Osteocyte (in vitro differentiated cells): ENCODE results near the gene GABPB2. TPM values are rescaled to one million over a fixed set of nuclear protein-coding genes. Genes with fewer than 3 reads are reported as not detected.

Experiments
- DNase-seq: peaks from one replicate; pipeline ENCODE4 v3.0.0; 2021; ENCODE audit warnings: mixed read lengths; ENCODE audit not compliant: unreplicated experiment; ENCODE audit errors: extremely low spot score
- H3K27ac Mint-ChIP-seq: one replicate; pipeline ENCODE4 v1.8.0; 2021; ENCODE audit warnings: mild to moderate bottlenecking, mixed read lengths; ENCODE audit not compliant: unreplicated experiment
- H3K27me3 Mint-ChIP-seq: one replicate; pipeline ENCODE4 v1.8.0; 2021; ENCODE audit warnings: mixed read lengths; ENCODE audit not compliant: unreplicated experiment
- H3K36me3 Mint-ChIP-seq: one replicate; pipeline ENCODE4 v1.8.0; 2021; ENCODE audit warnings: mixed read lengths; ENCODE audit not compliant: unreplicated experiment
- H3K4me1 Mint-ChIP-seq: one replicate; pipeline ENCODE4 v1.8.0; 2021; ENCODE audit warnings: mixed read lengths; ENCODE audit not compliant: unreplicated experiment
- H3K4me3 Mint-ChIP-seq: one replicate; pipeline ENCODE4 v1.8.0; 2021; ENCODE audit warnings: mild to moderate bottlenecking, moderate library complexity, mixed read lengths; ENCODE audit not compliant: unreplicated experiment
- H3K9me3 Mint-ChIP-seq: one replicate; pipeline ENCODE4 v1.8.0; 2021; ENCODE audit warnings: mixed read lengths; ENCODE audit not compliant: unreplicated experiment
- CTCF ChIP-seq: fragments of 200-600 bp; sonication (generic); IDR thresholded peaks from 2 replicates; pipeline ENCODE4 v1.5.0; 2021; ENCODE audit warnings: antibody characterized with exemption, mild to moderate bottlenecking, moderate library complexity
- long read RNA-seq: library from polyadenylated mRNA; unstranded; transcript quantifications from one replicate; pipeline ENCODE4 v2.0.0, GENCODE V29; 2021
- total RNA-seq: library from RNA; stranded (reverse); gene quantifications from 2 replicates; pipeline ENCODE4 v1.2.1, GENCODE V29; 2021

Gene GABPB2
- 11.1 and 12.4 TPM in 2 replicates for total RNA-seq
- long read RNA-seq, full-length matches to known transcripts = 15 of 35 reads
- long read RNA-seq, partial matches to known transcripts = 3 of 35 reads
- long read RNA-seq, other reads (novel, unspliced or antisense) = 17 of 35 reads

- peak; percentile 90 for TF ChIP-seq CTCF
- Mint-ChIP-seq H3K4me3 (peak within 1 kb of the TSS; percentile 98), H3K4me1 (peaks cover 14% of the 10 kb centered on the region), H3K27me3 (no peaks in the 10 kb centered on the region), H3K27ac (peak within 1 kb of the TSS; percentile 100), H3K9me3 (no peaks in the 10 kb centered on the region), H3K36me3 (peaks cover 10% of the 10 kb centered on the region)
- DNase-seq = peak; percentile 94
These were observed at the start of gene GABPB2 for GRCh38 chr1:151070474-151071276. Gene GABPB2 (plus strand): TSS chr1:151070761. CDS start chr1:151088190, 17,429 bp downstream.

GRCh38 chr1:151024540-151025146 is 45.9 kb upstream of the GABPB2 start:
- Mint-ChIP-seq H3K9me3 (no peaks in the 10 kb centered on the region), H3K4me1 (no peaks in the 10 kb centered on the region), H3K27ac (no peak overlapping the region), H3K4me3 (no peak overlapping the region), H3K36me3 (peaks cover 25% of the 10 kb centered on the region), H3K27me3 (no peaks in the 10 kb centered on the region)
- peak; percentile 89 for DNase-seq
- peak; percentile 70 for TF ChIP-seq CTCF

GRCh38 chr1:151026460-151026859 is 44.1 kb upstream of the GABPB2 start:
- Mint-ChIP-seq H3K4me1 (no peaks in the 10 kb centered on the region), H3K4me3 (no peak overlapping the region), H3K9me3 (no peaks in the 10 kb centered on the region), H3K27ac (no peak overlapping the region), H3K27me3 (no peaks in the 10 kb centered on the region), H3K36me3 (peaks cover 33% of the 10 kb centered on the region)
- no peak for DNase-seq
- no peak for TF ChIP-seq CTCF

GRCh38 chr1:151032164-151032563 is 38.4 kb upstream of the GABPB2 start:
- no peaks in the 10 kb centered on the region for H3K9me3 Mint-ChIP-seq
- DNase-seq = no peak

More at GRCh38 chr1:151032164-151032563, 38.4 kb upstream of the GABPB2 start:
- H3K4me1 Mint-ChIP-seq = no peaks in the 10 kb centered on the region
- TF ChIP-seq CTCF = no peak
- H3K27ac Mint-ChIP-seq = no peak overlapping the region
- no peak overlapping the region for H3K4me3 Mint-ChIP-seq
- peaks cover 42% of the 10 kb centered on the region for H3K36me3 Mint-ChIP-seq
- H3K27me3 Mint-ChIP-seq = no peaks in the 10 kb centered on the region
